Naive thymus-derived CD4-positive, alpha-beta T cell (primary cell): ENCODE measurements around the gene ARL8B. TPM values are rescaled to one million over a fixed set of nuclear protein-coding genes. Genes with fewer than 3 reads are reported as not detected.

ENCODE experiments used
- ATAC-seq: fragments of 150-1000 bp; cut with Tn5 transposase; 2 replicates; pipeline ENCODE4 v1.10.0; 2021; ENCODE audit warnings: mild to moderate bottlenecking, moderate library complexity
- CTCF ChIA-PET: fragments of 350-600 bp; sonication (Branson Sonifier 250); formaldehyde crosslinking; loops from one replicate; lab custom pipeline; 2021; ENCODE audit warnings: antibody characterized with exemption; lab: Charles Lee
- POLR2A ChIA-PET: fragments of 350-600 bp; sonication (Branson Sonifier 250); formaldehyde crosslinking; loops from one replicate; lab custom pipeline; 2021; ENCODE audit warnings: antibody characterized with exemption, inconsistent platforms; lab: Charles Lee
- DNase-seq, 9 donors: peaks; one replicate each; pipeline versions ENCODE4 v3.0.0 to v3.0.0-alpha.2; 2020 to 2022; ENCODE audit warnings: mixed read lengths in 1 of 9
- H3K27ac ChIP-seq: one replicate; pipeline ENCODE4 v1.7.0; 2013; ENCODE audit warnings: mild to moderate bottlenecking, low read depth, low read length, moderate library complexity
- H3K27me3 ChIP-seq, 2 donors: one replicate each; pipeline ENCODE4 v1.7.0; 2013; ENCODE audit warnings: low read length in 2 of 2, mild to moderate bottlenecking in 2 of 2, moderate library complexity in 2 of 2; ENCODE audit not compliant: control insufficient read depth in 2 of 2, insufficient read depth in 2 of 2
- H3K36me3 ChIP-seq, 3 experiments: 1 replicate in 2 of 3; 2 replicates in 1 of 3; pipeline ENCODE4 v1.7.0; 2013; ENCODE audit warnings: low read length in 3 of 3, mild to moderate bottlenecking in 3 of 3, moderate library complexity in 1 of 3; ENCODE audit not compliant: insufficient read depth in 3 of 3, control insufficient read depth in 2 of 3
- H3K4me1 ChIP-seq, 2 donors: one replicate each; pipeline ENCODE4 v1.7.0; 2013; ENCODE audit warnings: low read length in 2 of 2, mild to moderate bottlenecking in 2 of 2, moderate library complexity in 1 of 2; ENCODE audit not compliant: control insufficient read depth in 2 of 2, insufficient read depth in 2 of 2
- H3K4me3 ChIP-seq: 2 replicates; pipeline ENCODE4 v1.7.0; 2013; ENCODE audit warnings: mild to moderate bottlenecking, low read length
- H3K9me3 ChIP-seq, 3 experiments: 1 replicate in 2 of 3; 2 replicates in 1 of 3; pipeline ENCODE4 v1.7.0; 2013; ENCODE audit warnings: low read length in 3 of 3; ENCODE audit not compliant: control insufficient read depth in 2 of 3
- H3K27ac Mint-ChIP-seq, 9 donors: one replicate each; pipeline ENCODE4 v1.8.0; 2020 to 2022; ENCODE audit warnings: mixed read lengths in 9 of 9, mild to moderate bottlenecking in 8 of 9, moderate library complexity in 5 of 9, inconsistent platforms in 2 of 9
- H3K27me3 Mint-ChIP-seq, 5 donors: one replicate each; pipeline ENCODE4 v1.8.0; 2021 to 2022; ENCODE audit warnings: mixed read lengths in 5 of 5, mild to moderate bottlenecking in 1 of 5
- H3K36me3 Mint-ChIP-seq, 5 donors: one replicate each; pipeline ENCODE4 v1.8.0; 2020 to 2022; ENCODE audit warnings: mixed read lengths in 5 of 5, mild to moderate bottlenecking in 3 of 5, inconsistent platforms in 1 of 5
- H3K4me1 Mint-ChIP-seq, 7 donors: one replicate each; pipeline ENCODE4 v1.8.0; 2020 to 2022; ENCODE audit warnings: mixed read lengths in 7 of 7, mild to moderate bottlenecking in 3 of 7, inconsistent platforms in 1 of 7
- H3K4me3 Mint-ChIP-seq, 10 donors: one replicate each; pipeline ENCODE4 v1.8.0; 2020 to 2022; ENCODE audit warnings: mild to moderate bottlenecking in 10 of 10, mixed read lengths in 10 of 10, moderate library complexity in 6 of 10, inconsistent platforms in 2 of 10
- H3K9me3 Mint-ChIP-seq, 11 donors: one replicate each; pipeline ENCODE4 v1.8.0; 2020 to 2022; ENCODE audit warnings: mixed read lengths in 11 of 11, mild to moderate bottlenecking in 4 of 11, inconsistent platforms in 1 of 11, moderate library complexity in 1 of 11
- intact Hi-C, 2 donors: fragments of 100-400 bp; cut with micrococcal nuclease; formaldehyde crosslinking; loops; one replicate each; pipeline ENCODE4 v1.15.1; 2023
- polyA plus RNA-seq, 2 donors: library from polyadenylated mRNA; unstranded; fragments of 300-500 nt; fragmentation: Illumina TruSeq; gene quantifications; one replicate each; pipeline ENCODE4 v1.2.3, GENCODE V29; 2021
- total RNA-seq, 6 experiments: library from RNA in 5 of 6; stranded (reverse) in 5 of 6; gene quantifications; 1 replicate in 5 of 6; 2 replicates in 1 of 6; pipeline ENCODE4 v1.2.3 and lab custom pipeline; 2021 to 2026

ARL8B gene
- total and polyA plus RNA-seq, 7 experiments from 2014 or later: 43.7 to 66.1 (median 48.4) TPM

- DNase-seq: no peak
- Mint-ChIP-seq H3K4me1 (peaks cover 37 to 92% (median 81%) of the 10 kb centered on the region in 7 donors), H3K9me3 (no peaks in the 10 kb centered on the region), H3K27ac (peak overlapping the region in 7 of 9 donors; percentile 26 to 77 (median 38)), H3K4me3 (peak overlapping the region in 6 of 10 donors; percentile 7 to 67 (median 42)), H3K36me3 (peaks cover 0 to 4% (median 3%) of the 10 kb centered on the region in 5 donors), H3K27me3 (no peaks in the 10 kb centered on the region)
- Histone ChIP-seq H3K4me1 (peaks cover 3 to 24% of the 10 kb centered on the region in 2 donors), H3K27ac (no peak overlapping the region), H3K36me3 (no peaks in the 10 kb centered on the region), H3K27me3 (no peaks in the 10 kb centered on the region), H3K4me3 (no peak overlapping the region), H3K9me3 (no peaks in the 10 kb centered on the region)
- POLR2A ChIA-PET: no interaction called here
- ATAC-seq: no peak
- CTCF ChIA-PET: no interaction called here
- intact Hi-C loops: no loop called here
Measured at GRCh38 chr3:5160321-5160720, 38.2 kb downstream of the ARL8B start.

- H3K36me3 ChIP-seq: no peaks in the 10 kb centered on the region
- no peak overlapping the region for H3K4me3 ChIP-seq
- H3K9me3 Mint-ChIP-seq: no peaks in the 10 kb centered on the region
- peaks cover 31 to 89% (median 81%) of the 10 kb centered on the region in 7 donors for H3K4me1 Mint-ChIP-seq
- no peaks in the 10 kb centered on the region for H3K9me3 ChIP-seq
- H3K27ac ChIP-seq: no peak overlapping the region
- peak overlapping the region; percentile 16 to 77 (median 59) for H3K27ac Mint-ChIP-seq
- H3K4me3 Mint-ChIP-seq: peak overlapping the region in 5 of 10 donors; percentile 43 to 67 (median 47)
- peaks cover 0 to 5% (median 3%) of the 10 kb centered on the region in 5 donors for H3K36me3 Mint-ChIP-seq
- intact Hi-C loops: no loop called here
- ChIA-PET POLR2A (no interaction called here), CTCF (interaction anchor here (0.8 kb wide), 1 partner anchor 25 kb away, joined by 3 read pairs; no protein-coding TSS in a partner anchor)
- ATAC-seq (no peak), DNase-seq (no peak)
- H3K27me3 Mint-ChIP-seq: no peaks in the 10 kb centered on the region
- H3K4me1 ChIP-seq: peaks cover 3 to 24% of the 10 kb centered on the region in 2 donors
- no peaks in the 10 kb centered on the region for H3K27me3 ChIP-seq
Measured at GRCh38 chr3:5160940-5161858, 39.1 kb downstream of the ARL8B start.

GRCh38 chr3:5162102-5162501 is 40.0 kb downstream of the ARL8B start:
- Mint-ChIP-seq H3K9me3 (no peaks in the 10 kb centered on the region), H3K36me3 (peaks cover 0 to 10% (median 3%) of the 10 kb centered on the region in 5 donors), H3K27ac (peak overlapping the region in 6 of 9 donors; percentile 1 to 70 (median 20)), H3K4me3 (peak overlapping the region in 4 of 10 donors; percentile 4 to 55 (median 26)), H3K27me3 (no peaks in the 10 kb centered on the region), H3K4me1 (peaks cover 25 to 89% (median 81%) of the 10 kb centered on the region in 7 donors)
- Histone ChIP-seq H3K27me3 (no peaks in the 10 kb centered on the region), H3K4me3 (no peak overlapping the region), H3K4me1 (peaks cover 3 to 24% of the 10 kb centered on the region in 2 donors), H3K27ac (no peak overlapping the region), H3K36me3 (no peaks in the 10 kb centered on the region), H3K9me3 (no peaks in the 10 kb centered on the region)
- CTCF ChIA-PET: interaction anchor here (0.6 kb wide), 1 partner anchor 41 kb away, joined by 3 read pairs; no protein-coding TSS in a partner anchor
- POLR2A ChIA-PET: no interaction called here
- intact Hi-C loops: no loop called here
- ATAC-seq (no peak), DNase-seq (no peak)

GRCh38 chr3:5165698-5166097 is 43.6 kb downstream of the ARL8B start:
- Mint-ChIP-seq H3K36me3 (peaks cover 0 to 9% (median 3%) of the 10 kb centered on the region in 5 donors), H3K27ac (peak overlapping the region in 5 of 9 donors; percentile 24 to 45 (median 34)), H3K27me3 (no peaks in the 10 kb centered on the region), H3K4me1 (peaks cover 23 to 85% (median 77%) of the 10 kb centered on the region in 7 donors), H3K4me3 (no peak overlapping the region), H3K9me3 (no peaks in the 10 kb centered on the region)
- DNase-seq: no peak
- ATAC-seq: no peak
- Histone ChIP-seq H3K4me1 (peaks cover 0 to 18% of the 10 kb centered on the region in 2 donors), H3K27ac (no peak overlapping the region), H3K9me3 (no peaks in the 10 kb centered on the region), H3K36me3 (peaks cover 0 to 1% (median 0%) of the 10 kb centered on the region in 3 experiments), H3K27me3 (no peaks in the 10 kb centered on the region), H3K4me3 (no peak overlapping the region)
- ChIA-PET CTCF (interaction anchor here (1.8 kb wide), 1 partner anchor 20 kb away, joined by 5 read pairs; no protein-coding TSS in a partner anchor), POLR2A (interaction anchor here (0.6 kb wide), 1 partner anchor 8 kb away, joined by 4 read pairs; no protein-coding TSS in a partner anchor)
- intact Hi-C loops: loop anchor here in 1 of 2 donors (5.0 kb wide), 1 partner anchor 43 kb away; the partner anchor contains the start of gene ARL8B

GRCh38 chr3:5166846-5167245 is 44.8 kb downstream of the ARL8B start:
- no peak overlapping the region for H3K4me3 ChIP-seq
- Mint-ChIP-seq H3K36me3 (peaks cover 0 to 11% (median 4%) of the 10 kb centered on the region in 5 donors), H3K27ac (peak overlapping the region in 5 of 9 donors; percentile 13 to 65 (median 40)), H3K4me3 (no peak overlapping the region), H3K27me3 (no peaks in the 10 kb centered on the region), H3K4me1 (peaks cover 13 to 74% (median 66%) of the 10 kb centered on the region in 7 donors), H3K9me3 (no peaks in the 10 kb centered on the region)
- H3K9me3 ChIP-seq: no peaks in the 10 kb centered on the region
- no peak for ATAC-seq
- DNase-seq: no peak
- no peaks in the 10 kb centered on the region for H3K27me3 ChIP-seq
- H3K27ac ChIP-seq: no peak overlapping the region
- ChIA-PET CTCF (interaction anchor here (1.8 kb wide), 1 partner anchor 19 kb away, joined by 5 read pairs; no protein-coding TSS in a partner anchor), POLR2A (interaction anchor here (1.2 kb wide), 1 partner anchor 9 kb away, joined by 3 read pairs; no protein-coding TSS in a partner anchor)
- intact Hi-C loops: loop anchor here in 1 of 2 donors (5.0 kb wide), 1 partner anchor 45 kb away; the partner anchor contains the start of gene ARL8B
- H3K36me3 ChIP-seq: peaks cover 3 to 11% (median 5%) of the 10 kb centered on the region in 3 experiments
- H3K4me1 ChIP-seq: peaks cover 0 to 7% of the 10 kb centered on the region in 2 donors

- Histone ChIP-seq H3K36me3 (peaks cover 7 to 21% (median 10%) of the 10 kb centered on the region in 3 experiments), H3K4me3 (no peak overlapping the region), H3K4me1 (peaks cover 0 to 3% of the 10 kb centered on the region in 2 donors), H3K9me3 (no peaks in the 10 kb centered on the region), H3K27me3 (no peaks in the 10 kb centered on the region), H3K27ac (no peak overlapping the region)
- peak overlapping the region in 1 of 10 donors; percentile 32 for H3K4me3 Mint-ChIP-seq
- peaks cover 8 to 63% (median 55%) of the 10 kb centered on the region in 7 donors for H3K4me1 Mint-ChIP-seq
- DNase-seq (no peak), ATAC-seq (no peak)
- ChIA-PET CTCF (no interaction called here), POLR2A (interaction anchor here (0.6 to 1.2 kb wide), 2 partner anchors 8 to 328 kb away, joined by 3 to 5 read pairs; no protein-coding TSS in a partner anchor)
- no peaks in the 10 kb centered on the region for H3K9me3 Mint-ChIP-seq
- H3K27me3 Mint-ChIP-seq: no peaks in the 10 kb centered on the region
- H3K27ac Mint-ChIP-seq: peak overlapping the region in 3 of 9 donors; percentile 43 to 65 (median 55)
- peaks cover 5 to 17% (median 9%) of the 10 kb centered on the region in 5 donors for H3K36me3 Mint-ChIP-seq
- intact Hi-C loops: loop anchor here in 1 of 2 donors (2.0 to 5.0 kb wide), 2 partner anchors 15 to 46 kb away; partner anchors contain the start of gene ARL8B
Measured at GRCh38 chr3:5168110-5168509, 46.0 kb downstream of the ARL8B start.
